ENCODE results near the gene SH3BGR. TPM values are rescaled to one million over a fixed set of nuclear protein-coding genes. Genes with fewer than 3 reads are reported as not detected.

SH3BGR gene
- total and polyA plus RNA-seq, 2 of the 4 experiments (the other 2 are of a cell fraction): 1.6 to 2.0 TPM

GRCh38 chr21:39447264-39447663, 4.5 kb upstream of the SH3BGR start:
- no peak for ATAC-seq (ENCODE audit: low read depth)
- Histone ChIP-seq H2BK20ac (ENCODE audit: low read depth, low read length) (no peak overlapping the region), H4K91ac (ENCODE audit: insufficient read depth, low read depth, low read length) (no peak overlapping the region), H3K4me1 (ENCODE audit: control insufficient read depth, insufficient read depth, low read length) (peaks cover 4% of the 10 kb centered on the region), H3K27ac (ENCODE audit: insufficient read depth, low read length) (no peak overlapping the region), H2AK5ac (ENCODE audit: low read depth, low read length) (no peak overlapping the region), H2BK5ac (ENCODE audit: low read depth, low read length, poor library complexity, severe bottlenecking) (no peak overlapping the region), H3K4me3 (ENCODE audit: insufficient read depth, low read depth, low read length) (no peak overlapping the region), H4K5ac (ENCODE audit: low read depth, low read length) (no peak overlapping the region), H2AK9ac (replicated peaks; ENCODE audit: low read depth, low read length, poor library complexity) (no peak overlapping the region), H3K4ac (ENCODE audit: low read depth, low read length) (no peak overlapping the region), H3K56ac (ENCODE audit: extremely low read depth, insufficient read depth, low read length) (no peak overlapping the region), H3K9ac (ENCODE audit: low read depth, low read length) (no peak overlapping the region), H3K9me1 (ENCODE audit: insufficient read depth, low read length) (0 out of 2 replicates have a peak, but pooled peaks cover 3% of the 10 kb centered on the region), H3K27me3 (ENCODE audit: control insufficient read depth, insufficient read depth, low read length) (peaks cover 2% of the 10 kb centered on the region), H3K79me1 (ENCODE audit: low read depth in 1 of 2, low read length in 2 of 2) (no peaks in the 10 kb centered on the region), H2AFZ (replicated peaks; ENCODE audit: low read length, poor library complexity) (no peak overlapping the region), H3K36me3 (ENCODE audit: control insufficient read depth, insufficient read depth, low read length) (no peaks in the 10 kb centered on the region), H2BK120ac (ENCODE audit: low read depth, low read length) (no peak overlapping the region), H3K23ac (ENCODE audit: low read depth, low read length) (no peak overlapping the region), H3K14ac (replicated peaks; ENCODE audit: low read depth, low read length) (no peak overlapping the region), H3K4me2 (ENCODE audit: low read depth, low read length) (no peak overlapping the region), H4K8ac (ENCODE audit: low read depth in 2 of 2, low read length in 2 of 2) (no peak overlapping the region), H4K20me1 (ENCODE audit: insufficient read depth, low read length) (no peaks in the 10 kb centered on the region), H2BK15ac (ENCODE audit: low read depth, low read length) (no peak overlapping the region), H3K9me3 (ENCODE audit: control insufficient read depth, insufficient read depth, low read length) (no peaks in the 10 kb centered on the region), H3K18ac (ENCODE audit: low read depth, low read length) (no peak overlapping the region)
- in situ Hi-C loops (cut with MboI; ENCODE audit: low sequenced_read_pairs): no loop called here
- intact Hi-C loops (cut with micrococcal nuclease): loop anchor here (5.0 kb wide), 1 partner anchor 265 kb away; the partner anchor contains the start of gene PSMG1
- ChIA-PET POLR2A (ENCODE audit: unreplicated experiment) (no interaction called here), CTCF (no interaction called here)
- no TSS peak for BruUV-seq (replicated peaks)
- TF ChIP-seq MXI1 (IDR thresholded peaks at IDR 0.05; ENCODE audit: borderline replicate concordance, low read depth, low read length) (no peak), MAZ (IDR thresholded peaks at IDR 0.05; ENCODE audit: borderline replicate concordance, low read depth, low read length) (no peak), CTCF (conservative IDR thresholded peaks at IDR 0.05; ENCODE audit: low read depth, low read length) (no peak), NFE2L2 (IDR thresholded peaks at IDR 0.05; ENCODE audit: low read depth, low read length) (no peak), USF2 (IDR thresholded peaks at IDR 0.05; ENCODE audit: low read depth, low read length) (no peak), CEBPB (IDR thresholded peaks at IDR 0.05; ENCODE audit: low read depth, low read length) (no peak), RAD21 (IDR thresholded peaks at IDR 0.05; ENCODE audit: low read length) (no peak), CHD1 (IDR thresholded peaks at IDR 0.05; ENCODE audit: low read depth, low read length) (no peak), POLR2A (IDR thresholded peaks at IDR 0.05; ENCODE audit: low read depth, low read length) (no peak), FOS (IDR thresholded peaks at IDR 0.05; ENCODE audit: low read depth, low read length) (no peak), RCOR1 (IDR thresholded peaks at IDR 0.05; ENCODE audit: insufficient replicate concordance, low read length) (no peak)
- dilution Hi-C loops (cut with HindIII; ENCODE audit: low sequenced_read_pairs, unreplicated experiment): no loop called here
- WGBS, 2 experiments (ENCODE audit: extremely low coverage in 2 of 2, insufficient read length in 1 of 2): 100% methylated on average over 2 of the region's 7 CpGs; no CpG with 5 or more reads in 1 of the 2 experiments
- no peak for DNase-seq

Measured in IMR-90 (cell line).